ENCODE data around the gene SLC26A1. TPM values are rescaled to one million over a fixed set of nuclear protein-coding genes. Genes with fewer than 3 reads are reported as not detected.

SLC26A1 gene
- total RNA-seq, 2 experiments from 2014 or later, result 0.30 TPM; not detected in 1

- intact Hi-C loops (cut with micrococcal nuclease; ENCODE audit: unreplicated experiment), result no loop called here
- POLR2A ChIA-PET, result no interaction called here
- no peaks in the 10 kb centered on the region for H3K79me2 ChIP-seq (ENCODE audit: insufficient read depth, low read depth, low read length)
- H3K27ac ChIP-seq (ENCODE audit: low read depth, low read length, poor library complexity, severe bottlenecking), result no peak overlapping the region
- peaks cover 22% of the 10 kb centered on the region for H3K4me1 ChIP-seq (ENCODE audit: insufficient read depth, low read length, poor library complexity, severe bottlenecking)
- no peaks in the 10 kb centered on the region for H3K9me2 ChIP-seq (ENCODE audit: insufficient read depth, low read length)
- no peaks in the 10 kb centered on the region for H4K20me1 ChIP-seq (ENCODE audit: insufficient read depth, low read length)
- no peaks in the 10 kb centered on the region for H3K9me3 ChIP-seq (ENCODE audit: low read length)
- no peak overlapping the region for H3K4me2 ChIP-seq (ENCODE audit: low read length)
- H3K4me3 ChIP-seq (ENCODE audit: low read depth, low read length, poor library complexity, severe bottlenecking), result no peak overlapping the region
- H3K36me3 ChIP-seq (ENCODE audit: insufficient read depth, low read length), result no peaks in the 10 kb centered on the region
- CTCF ChIA-PET (ENCODE audit: unreplicated experiment), result no interaction called here
- TF ChIP-seq CTCF (conservative IDR thresholded peaks at IDR 0.05; ENCODE audit: low read length) (no peak), EZH2phosphoT487 (IDR thresholded peaks at IDR 0.05; ENCODE audit: borderline replicate concordance, low read depth, low read length) (no peak)
- BruUV-seq (replicated peaks), result no TSS peak
- no peak overlapping the region for H2AFZ ChIP-seq (ENCODE audit: low read length)
- DNase-seq (ENCODE audit: low spot score), result no peak
Measured at GRCh38 chr4:1006856-1007255, 13.7 kb upstream of the SLC26A1 start.

- DNase-seq (ENCODE audit: low spot score), result no peak
- TF ChIP-seq CTCF (conservative IDR thresholded peaks at IDR 0.05; ENCODE audit: low read length) (no peak), EZH2phosphoT487 (IDR thresholded peaks at IDR 0.05; ENCODE audit: borderline replicate concordance, low read depth, low read length) (no peak)
- Histone ChIP-seq H4K20me1 (ENCODE audit: insufficient read depth, low read length) (no peaks in the 10 kb centered on the region), H2AFZ (ENCODE audit: low read length) (no peak overlapping the region), H3K9me3 (ENCODE audit: low read length) (no peaks in the 10 kb centered on the region), H3K4me1 (ENCODE audit: insufficient read depth, low read length, poor library complexity, severe bottlenecking) (peaks cover 9% of the 10 kb centered on the region), H3K4me3 (ENCODE audit: low read depth, low read length, poor library complexity, severe bottlenecking) (no peak overlapping the region), H3K79me2 (ENCODE audit: insufficient read depth, low read depth, low read length) (no peaks in the 10 kb centered on the region), H3K9me2 (ENCODE audit: insufficient read depth, low read length) (no peaks in the 10 kb centered on the region), H3K36me3 (ENCODE audit: insufficient read depth, low read length) (no peaks in the 10 kb centered on the region), H3K4me2 (ENCODE audit: low read length) (no peak overlapping the region), H3K27ac (ENCODE audit: low read depth, low read length, poor library complexity, severe bottlenecking) (no peak overlapping the region)
- BruUV-seq (replicated peaks), result no TSS peak
- CTCF ChIA-PET (ENCODE audit: unreplicated experiment), result no interaction called here
- POLR2A ChIA-PET, result no interaction called here
- intact Hi-C loops (cut with micrococcal nuclease; ENCODE audit: unreplicated experiment), result no loop called here
Measured at GRCh38 chr4:1004557-1005485, 11.6 kb upstream of the SLC26A1 start.

DNA sequence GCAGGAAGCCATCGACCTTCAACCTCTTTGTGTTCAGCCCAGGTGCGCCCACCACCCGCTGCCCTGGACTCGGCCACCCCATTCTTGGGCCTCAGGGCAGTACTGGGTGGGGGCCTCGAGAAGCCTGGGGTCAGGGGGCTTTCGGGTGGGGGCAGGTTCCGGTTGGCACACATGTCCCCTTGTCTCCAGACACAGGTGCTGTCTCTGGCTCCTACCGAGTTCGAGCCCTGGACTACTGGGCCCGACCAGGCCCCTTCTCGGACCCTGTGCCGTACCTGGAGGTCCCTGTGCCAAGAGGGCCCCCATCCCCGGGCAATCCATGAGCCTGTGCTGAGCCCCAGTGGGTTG, 10.8 kb upstream of the SLC26A1 start:
- BruUV-seq (replicated peaks), result no TSS peak
- ChIA-PET CTCF (ENCODE audit: unreplicated experiment) (no interaction called here), POLR2A (no interaction called here)
- Histone ChIP-seq H3K27ac (ENCODE audit: low read depth, low read length, poor library complexity, severe bottlenecking) (no peak overlapping the region), H3K9me3 (ENCODE audit: low read length) (no peaks in the 10 kb centered on the region), H3K79me2 (ENCODE audit: insufficient read depth, low read depth, low read length) (no peaks in the 10 kb centered on the region), H3K9me2 (ENCODE audit: insufficient read depth, low read length) (no peaks in the 10 kb centered on the region), H3K4me2 (ENCODE audit: low read length) (no peak overlapping the region), H3K4me3 (ENCODE audit: low read depth, low read length, poor library complexity, severe bottlenecking) (no peak overlapping the region), H4K20me1 (ENCODE audit: insufficient read depth, low read length) (no peaks in the 10 kb centered on the region), H3K4me1 (ENCODE audit: insufficient read depth, low read length, poor library complexity, severe bottlenecking) (peaks cover 5% of the 10 kb centered on the region), H3K36me3 (ENCODE audit: insufficient read depth, low read length) (no peaks in the 10 kb centered on the region), H2AFZ (ENCODE audit: low read length) (no peak overlapping the region)
- TF ChIP-seq CTCF (conservative IDR thresholded peaks at IDR 0.05; ENCODE audit: low read length), result no peak
- no peak for TF ChIP-seq EZH2phosphoT487 (IDR thresholded peaks at IDR 0.05; ENCODE audit: borderline replicate concordance, low read depth, low read length)
- DNase-seq (ENCODE audit: low spot score), result no peak
- intact Hi-C loops (cut with micrococcal nuclease; ENCODE audit: unreplicated experiment), result no loop called here

Measured in OCI-LY7 (cell line).